HFF-Myc (cell line): Measurements from ENCODE around the gene SLC16A11.

Experiments
- DNase-seq: peaks from one replicate; pipeline ENCODE4 v3.0.0-alpha.2; 2011; ENCODE audit warnings: low read depth; ENCODE audit errors: extremely low read depth
- H3K4me3 ChIP-seq: replicated peaks from 2 replicates; pipeline ENCODE4 v1.5.1; 2011; ENCODE audit warnings: low read depth, mild to moderate bottlenecking, control low read depth, low read length
- CTCF ChIP-seq: IDR thresholded peaks from 2 replicates; pipeline ENCODE4 v1.5.1; 2012; ENCODE audit warnings: mild to moderate bottlenecking, low read depth, low read length, control low read depth; ENCODE audit errors: missing control alignments

Gene SLC16A11

GRCh38 chr17:7019839-7020519 is 23.9 kb downstream of the SLC16A11 start:
- TF ChIP-seq CTCF, result no peak
- peak overlapping the region; percentile 20 for H3K4me3 ChIP-seq
- DNase-seq, result no peak

- no peak for TF ChIP-seq CTCF
Measured at GRCh38 chr17:7019367-7019766, 24.5 kb downstream of the SLC16A11 start.

GRCh38 chr17:7018331-7018964 is 25.4 kb downstream of the SLC16A11 start:
- no peak overlapping the region for H3K4me3 ChIP-seq
- DNase-seq, result no peak
- TF ChIP-seq CTCF, result no peak

More at GRCh38 chr17:7019367-7019766, 24.5 kb downstream of the SLC16A11 start:
- no peak for DNase-seq
- H3K4me3 ChIP-seq, result peak overlapping the region; percentile 20; the same call in 1 of the 2 replicates

- H3K4me3 ChIP-seq, result no peak overlapping the region
- DNase-seq, result no peak
- TF ChIP-seq CTCF, result no peak
Measured at GRCh38 chr17:7017827-7018200, 26.1 kb downstream of the SLC16A11 start.

GRCh38 chr17:7016886-7017826 is 26.7 kb downstream of the SLC16A11 start:
- no peak for TF ChIP-seq CTCF
- DNase-seq, result no peak
- no peak overlapping the region for H3K4me3 ChIP-seq

- H3K4me3 ChIP-seq, result no peak overlapping the region
- no peak for TF ChIP-seq CTCF
Measured at GRCh38 chr17:7016418-7016817, 27.5 kb downstream of the SLC16A11 start.

More at GRCh38 chr17:7016418-7016817, 27.5 kb downstream of the SLC16A11 start:
- DNase-seq, result no peak
